NB4 (cell line): ENCODE results near the gene PLCH1.

ENCODE experiments used
- DNase-seq: peaks from one replicate; pipeline ENCODE4 v3.0.0; 2010; ENCODE audit warnings: low read depth
- H3K4me3 ChIP-seq: one replicate; pipeline ENCODE4 v1.5.1; 2011; ENCODE audit warnings: mild to moderate bottlenecking, low read depth, low read length, moderate library complexity
- MYC ChIP-seq: IDR thresholded peaks from 2 replicates; pipeline ENCODE4 v1.6.1; 2011; ENCODE audit warnings: low read depth, low read length
- POLR2A ChIP-seq: IDR thresholded peaks from 2 replicates; pipeline ENCODE4 v1.6.1; 2011; ENCODE audit warnings: mild to moderate bottlenecking; ENCODE audit not compliant: insufficient read length; ENCODE audit errors: extremely low read depth
- TF ChIP-seq, protein P1 (sequence below): IDR thresholded peaks from one replicate; pipeline ENCODE4 v1.5.1; 2012; ENCODE audit warnings: low read depth, low read length
- TF ChIP-seq, protein P2 (sequence below): IDR thresholded peaks from 2 replicates; pipeline ENCODE4 v1.6.1; 2011; ENCODE audit warnings: low read depth, low read length

The PLCH1 gene

GRCh38 chr3:155354658-155355057, 390.2 kb downstream of the PLCH1 start:
- no peak for DNase-seq
- H3K4me3 ChIP-seq, result no peak overlapping the region
- TF ChIP-seq POLR2A (no peak), MYC (no peak)
- TF ChIP-seq, protein P1, sequence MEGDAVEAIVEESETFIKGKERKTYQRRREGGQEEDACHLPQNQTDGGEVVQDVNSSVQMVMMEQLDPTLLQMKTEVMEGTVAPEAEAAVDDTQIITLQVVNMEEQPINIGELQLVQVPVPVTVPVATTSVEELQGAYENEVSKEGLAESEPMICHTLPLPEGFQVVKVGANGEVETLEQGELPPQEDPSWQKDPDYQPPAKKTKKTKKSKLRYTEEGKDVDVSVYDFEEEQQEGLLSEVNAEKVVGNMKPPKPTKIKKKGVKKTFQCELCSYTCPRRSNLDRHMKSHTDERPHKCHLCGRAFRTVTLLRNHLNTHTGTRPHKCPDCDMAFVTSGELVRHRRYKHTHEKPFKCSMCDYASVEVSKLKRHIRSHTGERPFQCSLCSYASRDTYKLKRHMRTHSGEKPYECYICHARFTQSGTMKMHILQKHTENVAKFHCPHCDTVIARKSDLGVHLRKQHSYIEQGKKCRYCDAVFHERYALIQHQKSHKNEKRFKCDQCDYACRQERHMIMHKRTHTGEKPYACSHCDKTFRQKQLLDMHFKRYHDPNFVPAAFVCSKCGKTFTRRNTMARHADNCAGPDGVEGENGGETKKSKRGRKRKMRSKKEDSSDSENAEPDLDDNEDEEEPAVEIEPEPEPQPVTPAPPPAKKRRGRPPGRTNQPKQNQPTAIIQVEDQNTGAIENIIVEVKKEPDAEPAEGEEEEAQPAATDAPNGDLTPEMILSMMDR, result no peak
- TF ChIP-seq, protein P2, sequence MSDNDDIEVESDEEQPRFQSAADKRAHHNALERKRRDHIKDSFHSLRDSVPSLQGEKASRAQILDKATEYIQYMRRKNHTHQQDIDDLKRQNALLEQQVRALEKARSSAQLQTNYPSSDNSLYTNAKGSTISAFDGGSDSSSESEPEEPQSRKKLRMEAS, result no peak

- no peak overlapping the region for H3K4me3 ChIP-seq
- TF ChIP-seq, protein P1, result peak; percentile 34
- no peak for TF ChIP-seq POLR2A
- TF ChIP-seq, protein P2, result no peak
- TF ChIP-seq MYC, result no peak
- peak; percentile 46 for DNase-seq
Measured at GRCh38 chr3:155352900-155353490, 391.9 kb downstream of the PLCH1 start.

DNA sequence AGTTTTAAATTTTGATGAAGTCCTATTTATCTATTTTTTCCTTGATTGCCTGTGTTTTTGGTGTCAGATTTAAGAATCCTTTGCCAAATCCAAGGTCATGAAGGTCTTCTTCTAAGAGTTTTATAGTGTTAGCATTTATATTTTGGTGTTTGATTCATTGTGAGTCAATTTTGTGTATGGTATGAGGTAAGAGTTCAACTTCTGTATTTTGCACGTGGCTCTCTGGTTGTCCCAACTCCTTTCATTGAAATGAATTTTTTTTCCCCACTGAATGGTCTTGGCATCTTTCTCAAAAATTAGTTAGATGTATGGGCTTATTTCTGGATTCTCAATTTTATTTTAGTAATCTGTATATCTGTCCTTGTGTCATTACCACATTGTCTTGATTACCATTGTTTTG, 394.3 kb downstream of the PLCH1 start:
- H3K4me3 ChIP-seq, result no peak overlapping the region
- TF ChIP-seq, protein P1, result no peak
- TF ChIP-seq, protein P2, result peak; percentile 24; the same call in 1 of the 2 replicates
- no peak for DNase-seq

GRCh38 chr3:155347901-155348300, 397.0 kb downstream of the PLCH1 start:
- DNase-seq, result no peak
- TF ChIP-seq POLR2A (no peak), MYC (no peak)
- TF ChIP-seq, protein P2, result no peak
- TF ChIP-seq, protein P1, result no peak
- no peak overlapping the region for H3K4me3 ChIP-seq

GRCh38 chr3:155342344-155342743, 402.5 kb downstream of the PLCH1 start:
- DNase-seq, result no peak
- TF ChIP-seq, protein P2, result no peak
- TF ChIP-seq MYC (no peak), POLR2A (no peak)
- TF ChIP-seq, protein P1, result no peak
- no peak overlapping the region for H3K4me3 ChIP-seq

DNA sequence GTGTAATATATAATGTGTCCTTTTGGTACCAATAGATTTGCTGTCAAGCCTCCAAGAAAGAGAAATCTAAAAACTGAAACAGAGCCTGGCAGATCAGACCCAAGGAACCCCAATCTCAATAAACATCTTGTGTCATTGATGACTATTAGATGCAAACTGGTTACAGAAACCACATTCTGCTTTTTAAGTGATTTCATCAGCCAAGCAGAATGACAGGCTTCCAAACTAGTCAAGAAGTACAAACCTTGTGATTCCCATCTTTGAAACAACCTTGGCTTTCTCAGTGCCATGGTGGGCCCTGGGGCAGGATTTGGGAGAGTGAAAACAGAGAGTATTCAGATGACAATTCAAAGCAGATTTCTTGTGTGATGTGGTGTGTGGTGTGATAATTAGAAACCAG, 405.8 kb downstream of the PLCH1 start:
- no peak for DNase-seq
- TF ChIP-seq, protein P2, result no peak
- TF ChIP-seq POLR2A (no peak), MYC (no peak)
- TF ChIP-seq, protein P1, result no peak
- no peak overlapping the region for H3K4me3 ChIP-seq
